ENCODE measurements around the gene CTNNA2.

Gene CTNNA2

GRCh38 chr2:80573167-80573566, 1060.3 kb downstream of the CTNNA2 start:
- DNase-seq (ENCODE audit: low read depth): no peak

- DNase-seq (ENCODE audit: low read depth): no peak
These were observed 1061.1 kb downstream of the CTNNA2 start for GRCh38 chr2:80573950-80574349.

DNA sequence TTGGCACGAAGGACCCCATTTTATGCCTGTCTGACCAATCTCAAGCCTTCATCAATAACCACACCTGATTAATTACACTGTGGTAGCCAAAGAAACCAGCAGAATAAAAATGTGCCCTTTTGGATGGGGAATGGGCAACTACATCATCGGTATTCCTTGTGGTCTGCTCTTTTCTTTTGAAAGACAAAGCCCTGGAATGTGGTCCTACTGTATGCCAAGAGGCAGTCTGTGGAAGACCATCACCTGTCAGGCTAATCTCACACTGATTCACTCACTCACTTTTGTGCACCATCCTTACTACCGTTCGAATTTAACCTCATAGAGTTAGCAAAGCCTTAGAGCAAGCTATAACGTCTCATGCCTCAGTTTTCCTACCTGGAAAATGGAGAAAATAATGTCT, 1066.9 kb downstream of the CTNNA2 start:
- no peak for DNase-seq (ENCODE audit: low read depth)

- no peak for DNase-seq (ENCODE audit: low read depth)
These were observed 1078.4 kb downstream of the CTNNA2 start for GRCh38 chr2:80591233-80591632.

DNA sequence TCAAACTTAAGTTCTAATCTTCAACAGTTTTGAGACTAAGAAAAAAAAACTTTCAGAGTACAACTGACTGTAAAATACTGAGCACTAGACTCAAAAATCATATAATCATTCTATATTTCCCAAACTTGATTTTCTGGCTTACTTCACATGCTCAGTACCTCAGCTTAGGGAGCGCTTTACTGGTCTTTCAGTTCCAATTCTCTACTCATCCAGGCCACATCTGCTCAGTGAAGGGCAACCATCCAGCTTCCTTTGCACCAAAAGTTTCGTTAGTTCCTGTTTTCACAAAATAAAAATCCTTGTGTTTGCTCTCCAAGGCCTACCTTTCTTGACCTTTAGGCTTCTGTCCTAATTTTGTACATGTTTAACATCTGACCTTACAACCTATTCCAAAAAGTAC, 1079.3 kb downstream of the CTNNA2 start:
- no peak for DNase-seq (ENCODE audit: low read depth)

DNA sequence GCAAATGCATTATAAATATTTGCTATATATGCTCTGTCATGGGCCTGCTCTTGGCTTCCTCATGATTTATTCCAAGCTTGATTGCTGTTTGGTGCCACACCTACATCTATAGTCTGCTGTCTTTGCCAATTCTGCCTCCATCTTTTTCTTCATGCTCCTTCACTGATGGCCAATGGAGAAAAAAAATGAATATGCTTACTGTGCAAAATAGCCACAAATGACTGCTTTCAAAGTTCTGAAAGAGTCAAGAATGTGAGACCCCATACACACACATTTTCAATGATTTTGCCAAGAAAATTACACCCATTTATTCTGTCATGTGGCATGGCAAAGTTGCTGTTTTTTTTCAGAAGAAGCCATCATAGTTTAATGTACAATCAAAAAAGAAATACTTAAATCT, 1097.3 kb downstream of the CTNNA2 start:
- DNase-seq (ENCODE audit: low read depth): no peak

- no peak for DNase-seq (ENCODE audit: low read depth)
These were observed 1108.8 kb downstream of the CTNNA2 start for GRCh38 chr2:80621656-80622055.

DNA sequence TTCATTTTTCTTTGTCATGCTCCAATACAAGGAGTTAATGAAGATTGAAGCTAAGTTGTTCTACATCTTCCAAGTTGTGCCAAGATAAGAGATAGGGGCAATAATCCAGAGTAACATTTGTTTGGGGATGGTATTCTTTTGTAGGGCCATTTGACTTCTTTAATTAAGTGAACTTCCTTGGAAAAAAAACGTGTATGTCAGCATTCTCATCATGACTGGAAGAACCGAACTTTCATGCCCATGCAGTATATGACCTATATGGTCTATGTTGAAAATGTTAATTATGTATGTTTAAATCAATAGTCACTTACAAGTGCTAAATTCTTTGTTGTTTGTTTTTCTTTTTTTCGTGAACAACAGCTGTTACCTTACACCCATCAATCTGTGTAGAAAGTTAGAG, 1111.2 kb downstream of the CTNNA2 start:
- no peak for DNase-seq (ENCODE audit: low read depth)

DNA sequence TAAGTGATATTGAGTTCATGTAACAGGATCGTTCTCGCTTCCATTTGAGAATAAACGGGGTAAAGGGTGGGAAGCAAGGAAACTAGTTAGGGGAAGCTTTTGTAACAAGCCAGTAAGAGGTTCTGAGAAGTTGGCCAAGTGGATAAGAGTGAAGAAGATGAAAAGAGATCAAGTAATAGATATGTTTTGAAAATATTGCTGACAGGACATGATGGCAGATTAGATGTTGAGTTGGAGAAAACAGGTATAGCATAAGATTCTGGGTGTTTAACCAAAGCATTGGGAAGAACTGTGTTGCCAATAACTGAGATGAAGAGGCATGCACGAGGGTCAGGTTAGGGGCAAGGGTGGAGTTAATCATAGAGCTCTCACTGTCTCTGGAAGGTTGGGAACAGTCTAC, 1121.7 kb downstream of the CTNNA2 start:
- no peak for DNase-seq (ENCODE audit: low read depth)

- no peak for DNase-seq (ENCODE audit: low read depth)
These were observed 1125.9 kb downstream of the CTNNA2 start for GRCh38 chr2:80638783-80639182.

DNA sequence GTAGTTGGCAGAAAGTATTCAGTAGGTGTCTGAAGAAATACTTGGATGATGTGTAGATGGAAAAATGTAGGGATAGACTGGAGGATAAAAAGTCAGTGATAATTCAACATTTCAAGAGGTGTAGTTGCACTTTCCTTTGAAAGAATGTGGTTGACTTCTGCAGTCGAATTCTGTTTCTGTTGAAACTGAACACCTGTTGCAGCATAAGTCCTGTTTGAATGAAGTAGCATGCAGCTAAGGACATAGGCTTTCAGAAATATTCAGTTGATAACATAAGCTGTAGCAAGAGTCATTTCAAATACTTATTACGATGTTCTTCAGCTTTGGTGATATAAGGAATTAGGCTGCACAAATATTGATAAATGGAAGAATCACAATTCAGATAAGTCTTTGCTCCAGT, 1129.6 kb downstream of the CTNNA2 start:
- no peak for DNase-seq (ENCODE audit: low read depth)

DNA sequence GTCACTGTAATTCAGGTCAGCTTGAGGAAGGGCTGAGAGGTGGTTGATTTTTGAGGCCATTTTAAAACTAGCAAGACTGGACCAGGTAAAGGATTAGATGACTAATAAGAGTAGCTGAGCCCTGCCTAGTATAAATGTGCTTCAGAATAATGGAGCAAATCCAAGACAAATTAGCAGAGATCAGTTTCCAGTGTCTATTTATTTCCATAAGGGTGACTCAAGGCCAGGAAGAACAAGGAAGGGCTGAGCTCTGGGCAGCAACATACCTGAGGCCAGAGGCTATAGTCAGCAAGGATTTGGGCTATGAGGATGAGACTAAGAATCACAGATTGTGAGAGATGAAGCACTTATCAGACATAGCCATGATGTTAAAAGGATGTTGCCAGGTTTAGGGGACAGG, 1130.7 kb downstream of the CTNNA2 start:
- no peak for DNase-seq (ENCODE audit: low read depth)

DNA sequence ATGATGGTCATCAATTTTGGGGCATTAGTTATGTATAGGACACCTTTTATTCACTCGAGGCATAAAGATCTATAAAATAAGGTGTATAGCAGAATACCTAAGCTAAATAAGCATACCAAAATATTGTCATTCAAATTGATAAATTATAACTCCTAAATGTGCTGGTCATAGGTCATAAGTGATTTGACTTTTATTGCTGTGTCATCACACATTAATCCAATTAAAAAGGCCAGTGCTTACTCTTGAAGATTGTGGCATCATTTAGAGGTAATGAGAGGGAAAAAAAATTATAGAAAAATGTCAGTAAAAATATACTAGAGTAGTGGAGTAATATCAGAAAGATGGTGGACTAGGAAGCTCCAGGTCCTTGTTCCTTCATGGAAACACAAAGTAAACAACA, 1138.6 kb downstream of the CTNNA2 start:
- DNase-seq (ENCODE audit: low read depth): no peak

DNA sequence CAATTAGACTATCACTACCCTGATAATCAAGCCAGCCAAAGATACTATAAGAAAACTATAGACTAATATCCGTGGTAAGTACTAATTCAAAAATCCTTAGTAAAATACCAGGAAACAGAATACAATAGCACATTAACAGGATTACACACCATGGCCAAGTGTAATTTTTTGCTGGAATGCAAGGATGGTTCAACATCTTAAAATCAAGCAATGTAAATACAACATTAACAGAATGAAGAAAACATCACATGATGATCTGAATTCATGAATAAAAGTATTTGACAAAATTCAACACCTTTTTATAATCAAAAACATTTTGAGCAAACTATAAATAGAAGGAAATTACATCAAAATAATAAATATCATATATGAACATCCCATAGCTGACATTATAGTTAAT, 1142.4 kb downstream of the CTNNA2 start:
- DNase-seq (ENCODE audit: low read depth): no peak

DNA sequence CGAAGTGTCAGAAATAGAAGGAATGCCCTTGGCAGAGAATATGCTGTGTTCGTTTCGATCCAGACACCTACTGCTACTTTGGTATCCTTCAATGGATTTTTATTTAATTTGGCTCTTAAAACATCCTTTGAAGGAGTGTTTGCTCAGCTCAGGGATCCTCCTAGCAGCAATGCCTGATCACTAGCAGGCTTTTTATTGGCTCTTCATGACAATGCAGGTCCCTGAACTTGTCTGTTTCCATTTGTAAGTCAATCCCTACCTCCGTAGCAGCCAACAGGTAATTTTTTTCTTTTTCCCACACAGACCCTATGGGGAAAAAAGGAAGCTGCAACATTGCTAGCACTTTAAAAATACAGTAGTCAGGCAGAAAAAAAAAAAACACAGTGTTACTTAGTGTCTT, 1157.9 kb downstream of the CTNNA2 start:
- no peak for DNase-seq (ENCODE audit: low read depth)

GRCh38 chr2:80687524-80687923, 1174.7 kb downstream of the CTNNA2 start:
- DNase-seq (ENCODE audit: low read depth): no peak

DNA sequence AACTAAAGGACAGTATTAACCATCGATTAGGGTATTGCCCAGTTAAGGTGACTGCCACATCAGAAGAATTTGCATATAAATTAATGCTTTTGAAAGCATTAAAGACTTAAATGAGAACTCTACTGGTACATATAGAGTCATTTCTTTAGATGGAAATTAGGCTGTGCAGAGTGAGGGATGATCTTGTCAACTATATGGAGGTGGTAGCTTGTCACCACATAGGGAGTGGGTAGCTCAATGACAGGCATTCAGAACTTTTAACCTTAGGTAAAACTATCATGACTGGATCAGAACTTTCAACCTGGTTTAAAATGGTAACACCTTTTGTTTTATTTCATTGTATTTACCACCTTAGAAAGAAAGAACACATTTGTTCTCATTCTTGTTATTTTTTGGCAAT, 1176.3 kb downstream of the CTNNA2 start:
- no peak for DNase-seq (ENCODE audit: low read depth)
